Umbilical cord (tissue), 2 donors: ENCODE measurements around the gene ZSWIM1. TPM values are rescaled to one million over a fixed set of nuclear protein-coding genes. Genes with fewer than 3 reads are reported as not detected.

Experiments used
- DNase-seq: peaks from one replicate; pipeline ENCODE4 v3.0.0-alpha.2; 2015; ENCODE audit warnings: low spot score
- total RNA-seq: library from RNA; depleted of rRNA; stranded (reverse); fragments of >200 nt; gene quantifications from one replicate; pipeline ENCODE4 v1.2.3, GENCODE V29; 2014; ENCODE audit warnings: low replicate concordance; ENCODE audit not compliant: insufficient read depth

The ZSWIM1 gene
- 3.1 TPM for total RNA-seq

GRCh38 chr20:45880988-45881788 is at the start of gene ZSWIM1:
TSS of gene ZSWIM1 (plus strand) at chr20:45881227. CDS start at chr20:45882593, 1,366 bp downstream.
- DNase-seq: peak; percentile 100

DNA sequence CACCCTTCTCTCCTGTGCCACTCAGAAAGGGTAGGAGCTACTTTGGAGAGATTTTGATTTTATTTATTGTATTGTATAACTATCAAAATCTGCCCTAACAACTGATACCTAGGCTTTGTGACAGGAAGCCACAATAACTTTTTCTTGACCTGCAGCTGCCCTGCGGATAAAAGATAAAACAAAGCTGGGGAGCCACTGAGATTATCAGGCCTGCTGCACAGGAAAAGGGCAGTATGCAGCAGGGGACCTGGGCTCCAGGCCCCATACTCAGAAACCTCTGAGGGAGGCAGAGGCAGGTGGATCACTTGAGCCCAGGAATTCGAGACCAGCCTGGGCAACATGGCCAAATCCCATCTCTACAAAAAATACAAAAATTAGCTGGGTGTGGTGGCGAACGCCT is 48.4 kb upstream of the ZSWIM1 start:
- DNase-seq: no peak

DNA sequence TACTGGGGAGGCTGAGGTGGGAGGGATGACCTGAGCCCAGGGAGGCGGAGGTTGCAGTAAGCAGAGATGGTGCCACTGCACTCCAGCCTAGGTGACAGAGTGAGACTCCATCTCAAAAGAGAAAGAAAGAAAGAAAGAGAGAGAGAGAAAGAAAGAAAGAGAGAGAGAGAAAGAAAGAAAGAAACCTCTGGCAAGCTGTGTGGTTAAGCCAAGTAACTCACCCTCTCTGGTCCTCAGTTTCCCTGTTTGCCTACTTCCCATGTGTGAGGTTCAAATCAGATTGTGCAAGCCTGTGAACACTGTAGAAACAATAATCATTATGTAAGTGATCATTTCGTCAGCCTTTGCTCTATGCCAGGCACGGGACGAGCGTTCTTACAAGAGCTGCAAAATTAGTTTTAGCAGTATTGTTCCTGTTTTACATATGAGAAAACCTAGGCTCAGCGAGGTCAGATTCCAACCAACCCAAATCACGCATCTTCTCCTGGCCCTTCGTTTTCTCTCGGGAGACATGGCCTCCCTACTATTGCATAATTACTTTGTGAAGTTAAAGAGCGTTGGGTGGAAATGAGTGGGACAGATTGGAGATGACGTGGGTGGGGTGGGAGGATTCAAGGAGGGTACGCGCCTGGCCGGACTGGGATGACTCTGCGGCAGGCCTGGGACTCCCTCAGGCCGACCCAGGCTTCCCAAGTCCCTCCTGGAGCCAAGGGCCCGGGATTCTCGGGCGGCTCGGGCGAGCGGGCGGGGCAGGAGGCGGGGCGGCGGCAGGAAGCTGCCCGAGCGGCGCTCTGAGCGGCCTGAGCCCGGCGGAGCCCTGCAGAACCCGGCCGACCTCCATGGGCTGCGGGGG is 47.8 kb upstream of the ZSWIM1 start, which contains the start of gene SNX21:
Gene SNX21 (plus strand): TSS at position 770 of the 853 bp plus-strand sequence. CDS start 121 bp downstream, outside the sequence.
- peak; percentile 91 for DNase-seq

GRCh38 chr20:45833883-45834796 is 46.9 kb upstream of the ZSWIM1 start:
- peak; percentile 85 for DNase-seq

DNA sequence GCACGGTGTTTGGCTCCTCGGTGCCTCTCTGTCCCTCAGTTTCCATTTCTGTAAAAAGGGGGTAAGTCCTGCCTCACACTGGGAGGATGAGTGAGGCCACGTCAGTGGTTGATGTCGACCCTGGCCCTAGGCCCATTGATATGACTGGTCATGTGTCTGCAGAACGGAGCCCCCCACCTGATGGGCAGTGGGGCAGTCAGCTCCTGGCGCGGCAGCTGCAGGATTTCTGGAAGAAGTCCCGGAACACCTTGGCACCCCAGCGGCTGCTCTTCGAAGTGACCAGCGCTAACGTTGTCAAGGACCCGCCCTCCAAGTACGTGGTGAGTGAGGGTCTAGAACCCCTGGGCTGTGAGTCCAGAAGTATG is 46.2 kb upstream of the ZSWIM1 start:
- DNase-seq: no peak

DNA sequence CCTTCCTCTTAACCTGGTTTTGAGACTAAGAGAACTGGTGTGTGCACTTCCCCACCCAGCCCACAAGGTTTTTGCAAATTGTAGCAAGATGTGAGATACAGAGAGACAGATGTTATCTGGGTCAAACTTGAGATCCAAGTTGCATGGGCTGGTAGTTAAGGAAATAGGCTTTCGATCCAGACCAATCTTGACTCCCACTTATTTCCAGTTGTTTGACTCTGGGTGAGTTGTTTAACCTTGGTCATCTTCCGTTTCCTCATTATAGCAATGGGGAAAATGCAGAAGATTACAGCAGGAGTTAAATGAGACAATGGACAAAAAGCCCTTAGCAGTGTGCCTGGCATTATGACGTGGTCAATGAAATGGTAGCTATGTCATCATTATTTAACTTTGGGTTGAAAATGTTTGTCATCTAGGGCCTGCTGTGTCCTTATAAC is 45.7 kb upstream of the ZSWIM1 start:
- no peak for DNase-seq

- peak; percentile 89 for DNase-seq
Observed at GRCh38 chr20:45835825-45836224, 45.2 kb upstream of the ZSWIM1 start.

DNA sequence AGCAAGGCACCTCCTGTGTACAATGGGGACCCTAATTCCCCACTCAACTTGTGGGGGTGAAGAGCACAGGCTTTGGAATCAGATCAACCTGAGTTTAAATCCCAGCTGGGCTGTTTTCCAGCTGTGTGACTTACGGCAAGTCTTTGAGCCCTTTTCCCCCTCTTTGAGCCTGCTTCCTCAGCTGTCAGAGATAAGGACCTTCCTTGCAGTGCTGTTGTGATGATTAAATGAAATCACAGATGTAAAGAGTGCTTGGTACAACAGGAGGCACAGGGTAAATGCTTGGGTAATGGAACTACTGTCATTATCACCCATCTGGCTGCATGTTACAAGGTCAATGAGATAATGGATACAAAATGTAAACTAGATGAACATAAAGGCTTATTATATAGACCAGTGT is 44.2 kb upstream of the ZSWIM1 start:
- DNase-seq: peak; percentile 91

DNA sequence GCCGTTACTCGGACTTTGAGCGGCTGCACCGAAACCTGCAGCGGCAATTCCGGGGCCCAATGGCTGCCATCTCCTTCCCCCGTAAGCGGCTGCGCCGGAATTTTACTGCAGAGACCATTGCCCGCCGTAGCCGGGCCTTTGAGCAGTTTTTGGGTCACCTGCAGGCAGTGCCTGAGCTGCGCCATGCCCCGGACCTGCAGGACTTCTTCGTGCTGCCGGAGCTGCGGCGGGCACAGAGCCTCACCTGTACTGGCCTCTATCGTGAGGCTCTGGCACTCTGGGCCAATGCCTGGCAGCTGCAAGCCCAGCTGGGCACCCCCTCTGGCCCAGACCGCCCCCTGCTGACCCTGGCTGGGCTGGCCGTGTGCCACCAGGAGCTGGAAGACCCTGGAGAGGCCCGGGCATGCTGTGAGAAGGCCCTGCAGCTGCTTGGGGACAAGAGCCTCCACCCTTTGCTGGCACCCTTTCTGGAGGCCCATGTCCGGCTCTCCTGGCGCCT is 40.3 kb upstream of the ZSWIM1 start:
- DNase-seq: no peak

- DNase-seq: no peak
Observed at GRCh38 chr20:45841407-45842129, 39.5 kb upstream of the ZSWIM1 start.

DNA sequence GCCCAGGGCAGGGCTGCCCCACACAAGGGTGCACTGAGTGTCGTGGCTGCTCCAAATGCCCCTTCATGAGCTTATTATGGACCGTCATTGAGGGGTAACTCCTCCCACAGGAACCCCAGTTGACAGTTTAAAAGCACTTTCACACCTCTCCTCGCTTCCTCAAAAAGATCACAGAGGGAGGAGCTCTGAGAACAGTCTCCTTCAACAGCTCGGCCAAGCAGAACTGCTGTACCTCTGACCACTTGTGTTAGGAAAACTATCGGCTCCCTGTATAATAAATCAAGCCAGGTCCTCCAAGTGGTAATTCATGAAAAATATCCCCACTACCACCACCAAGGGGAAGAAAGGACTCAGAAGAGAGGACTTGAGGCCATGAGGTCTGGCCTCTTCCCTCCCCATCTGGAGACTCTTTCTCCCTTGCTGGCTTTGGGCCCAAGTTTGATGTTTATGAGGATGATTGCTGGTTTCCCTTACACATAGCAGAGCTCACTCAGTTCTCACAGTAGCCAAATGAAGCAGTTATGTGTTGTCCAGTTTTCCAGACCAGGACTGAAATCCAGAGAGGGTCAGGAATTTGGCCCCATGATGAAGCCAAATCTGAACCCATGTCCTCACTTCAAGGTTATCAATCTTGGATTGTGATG is 38.7 kb upstream of the ZSWIM1 start:
- DNase-seq: peak; percentile 68

DNA sequence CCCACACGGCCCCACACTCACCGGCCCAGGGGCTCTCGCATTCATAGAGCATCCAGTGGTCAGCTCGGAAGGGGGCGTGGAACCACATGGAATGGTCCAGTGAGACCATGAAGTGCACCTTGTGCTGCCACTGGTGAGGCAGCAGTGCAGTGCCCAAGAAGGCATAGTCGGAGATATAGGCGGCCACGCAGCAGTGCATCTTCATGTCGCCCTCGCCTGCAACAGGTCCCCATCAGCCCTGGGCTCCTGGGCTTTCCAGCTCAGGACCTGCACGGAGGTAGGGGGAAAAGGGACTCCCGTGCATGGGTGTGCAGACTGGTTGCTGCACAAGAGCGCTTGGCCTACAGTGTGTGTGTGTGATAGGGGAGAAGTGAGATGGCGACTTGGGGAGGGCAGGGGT is 37.5 kb upstream of the ZSWIM1 start:
- DNase-seq: no peak

- no peak for DNase-seq
Observed at GRCh38 chr20:45845452-45845851, 35.6 kb upstream of the ZSWIM1 start.

DNA sequence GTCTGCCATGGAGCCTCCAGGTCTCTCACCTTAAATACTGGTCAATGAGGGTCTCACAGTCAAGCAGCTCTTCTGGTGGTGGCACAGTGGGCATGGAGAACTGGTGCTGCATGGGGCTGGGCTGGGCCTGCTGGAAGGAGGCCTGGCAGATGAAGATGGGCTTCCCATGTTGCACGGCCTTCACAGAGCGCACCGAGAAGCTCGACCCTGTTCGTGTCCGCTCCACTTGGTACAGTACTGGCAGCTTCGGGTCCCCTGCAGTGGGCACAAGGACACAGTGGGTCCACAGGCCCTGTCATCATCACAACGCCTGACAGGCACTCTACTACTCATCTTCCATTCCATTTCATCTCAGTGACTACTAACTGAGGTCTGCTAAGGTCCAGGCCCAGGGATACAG is 32.6 kb upstream of the ZSWIM1 start:
- no peak for DNase-seq

DNA sequence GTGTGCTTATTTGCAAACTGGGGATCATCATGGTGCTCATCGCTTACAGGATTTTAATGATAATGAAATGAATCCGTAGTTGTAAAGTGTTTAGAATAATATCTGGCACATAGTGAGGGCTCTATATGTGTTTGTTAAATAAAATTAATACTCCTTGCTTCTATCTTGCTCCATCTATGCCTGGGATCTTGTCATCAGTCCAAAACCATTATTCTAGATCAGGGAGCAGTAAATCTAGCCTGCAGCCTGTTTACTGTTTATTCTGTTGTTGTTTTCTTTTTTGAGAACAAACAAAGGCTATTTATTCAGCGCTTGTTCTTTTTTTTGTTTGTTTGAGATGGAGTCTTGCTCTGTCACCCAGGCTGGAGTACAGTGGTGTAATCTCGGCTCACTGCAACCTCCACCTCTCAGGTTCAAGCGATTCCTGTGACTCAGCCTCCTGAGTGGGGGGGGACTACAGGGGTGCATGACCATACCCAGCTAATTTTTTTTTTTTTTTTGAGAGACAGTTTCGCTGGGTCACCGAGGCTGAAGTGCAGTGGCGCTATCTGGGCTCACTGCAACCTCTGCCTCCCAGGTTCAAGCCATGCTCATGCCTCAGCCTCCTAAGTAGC is 32.0 kb upstream of the ZSWIM1 start:
- no peak for DNase-seq

- DNase-seq: no peak
Observed at GRCh38 chr20:45850238-45850637, 30.8 kb upstream of the ZSWIM1 start.

DNA sequence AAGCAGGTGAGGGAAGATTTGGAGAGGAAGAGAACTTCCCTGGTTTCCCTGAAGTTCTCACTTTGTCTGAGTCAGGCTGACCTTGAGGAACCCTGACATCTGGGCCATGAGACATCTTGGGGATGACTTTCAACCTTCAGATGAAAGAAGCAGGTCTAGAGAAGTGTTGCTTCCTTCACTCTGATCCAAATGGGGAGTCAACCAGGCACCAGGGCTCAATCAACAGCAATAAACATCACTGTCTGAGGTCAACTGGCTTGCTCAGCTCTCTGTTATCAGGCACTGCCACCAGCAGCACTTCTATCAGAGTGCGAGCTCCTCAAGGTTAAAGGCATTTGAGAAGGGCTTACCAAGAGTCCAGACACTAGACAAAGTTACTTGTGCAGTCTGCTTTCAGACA is 30.1 kb upstream of the ZSWIM1 start:
- DNase-seq: no peak

- DNase-seq: no peak
Observed at GRCh38 chr20:45851501-45851900, 29.5 kb upstream of the ZSWIM1 start.

- DNase-seq: no peak
Observed at GRCh38 chr20:45852326-45852725, 28.7 kb upstream of the ZSWIM1 start.

DNA sequence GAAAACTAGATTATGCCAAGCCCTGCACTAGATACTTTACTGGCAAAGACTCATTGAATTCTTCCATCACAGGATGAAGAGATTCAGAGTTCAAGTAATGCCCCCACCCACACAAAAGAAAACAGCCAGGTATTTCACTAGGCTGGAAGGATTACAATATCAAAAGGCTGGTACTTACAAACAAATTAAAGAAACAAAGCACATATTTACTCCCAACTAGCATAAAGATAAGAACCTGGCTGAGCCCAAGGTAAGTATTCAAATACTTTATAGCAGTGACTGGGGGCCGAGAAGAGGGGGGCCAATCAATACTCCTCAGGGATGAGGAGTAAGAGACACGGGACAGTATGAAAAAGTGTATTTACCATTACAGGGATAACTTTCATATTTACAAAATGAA is 27.5 kb upstream of the ZSWIM1 start:
- DNase-seq: no peak
